Neural cell (in vitro differentiated cells): ENCODE results near the gene RPA3. TPM values are rescaled to one million over a fixed set of nuclear protein-coding genes. Genes with fewer than 3 reads are reported as not detected.
A peak's percentile ranks its signal among the peaks of the same experiment; 100 is the strongest.

Experiments used
- H2AFZ ChIP-seq: fragments of 200-600, 300-800 bp; sonication (generic), shearing (Covaris generic); 2 replicates; pipeline ENCODE4 v1.6.0; 2014; ENCODE audit warnings: low read depth, mild to moderate bottlenecking, antibody characterized with exemption, low read length, moderate library complexity
- H3F3A ChIP-seq: fragments of 200-600 bp; shearing (Covaris generic); 2 replicates; pipeline ENCODE4 v1.6.1; 2016; ENCODE audit warnings: mild to moderate bottlenecking, moderate library complexity, mixed read lengths, antibody characterized with exemption, low read length; ENCODE audit not compliant: insufficient read depth, poor library complexity, severe bottlenecking
- H3K27ac ChIP-seq: fragments of 200-600, 300-800 bp; sonication (generic), shearing (Covaris generic); 2 replicates; pipeline ENCODE4 v1.5.1; 2014; ENCODE audit warnings: mild to moderate bottlenecking, low read length, moderate library complexity
- H3K27me3 ChIP-seq: fragments of 300-800, 200-600 bp; sonication (generic), shearing (Covaris generic); 2 replicates; pipeline ENCODE4 v1.6.0; 2014; ENCODE audit warnings: mild to moderate bottlenecking, low read depth, low read length, moderate library complexity; ENCODE audit not compliant: insufficient read depth
- H3K36me3 ChIP-seq: fragments of 300-800, 200-600 bp; sonication (generic), shearing (Covaris generic); 2 replicates; pipeline ENCODE4 v1.5.1; 2014; ENCODE audit warnings: mild to moderate bottlenecking, antibody characterized with exemption, low read length, moderate library complexity; ENCODE audit not compliant: insufficient read depth
- H3K4me2 ChIP-seq: fragments of 300-800, 200-600 bp; sonication (generic), shearing (Covaris generic); 2 replicates; pipeline ENCODE4 v1.6.0; 2014; ENCODE audit warnings: mild to moderate bottlenecking, low read length
- H3K4me3 ChIP-seq: fragments of 300-800, 200-600 bp; sonication (generic), shearing (Covaris generic); 2 replicates; pipeline ENCODE4 v1.5.1; 2014; ENCODE audit warnings: mild to moderate bottlenecking, low read length, moderate library complexity
- H3K79me2 ChIP-seq: fragments of 200-600 bp; shearing (Covaris generic); replicated peaks from 2 replicates; pipeline ENCODE4 v1.6.0; 2014; ENCODE audit warnings: mild to moderate bottlenecking, low read length, moderate library complexity; ENCODE audit not compliant: insufficient read depth
- H3K9ac ChIP-seq: fragments of 300-800, 200-600 bp; sonication (generic), shearing (Covaris generic); 2 replicates; pipeline ENCODE4 v1.6.1; 2016; ENCODE audit warnings: mild to moderate bottlenecking, low read length, mixed read lengths
- H3K9me2 ChIP-seq: fragments of 200-600 bp; shearing (Covaris generic); 2 replicates; pipeline ENCODE4 v1.6.1; 2016; ENCODE audit warnings: mild to moderate bottlenecking, low read length, mixed read lengths; ENCODE audit not compliant: insufficient read depth
- H3K9me3 ChIP-seq: fragments of 200-600, 300-800 bp; sonication (generic), shearing (Covaris generic); 2 replicates; pipeline ENCODE4 v1.6.1; 2016; ENCODE audit warnings: mild to moderate bottlenecking, mixed run types, low read length, moderate library complexity, mixed read lengths
- H4K20me1 ChIP-seq: fragments of 200-600 bp; shearing (Covaris generic); 2 replicates; pipeline ENCODE4 v1.6.1; 2016; ENCODE audit warnings: mild to moderate bottlenecking, mixed run types; ENCODE audit not compliant: insufficient read depth
- EP300 ChIP-seq: fragments of 450-650 bp; conservative IDR thresholded peaks from 2 replicates; pipeline ENCODE4 v1.6.1; 2014; ENCODE audit warnings: antibody characterized with exemption, mild to moderate bottlenecking, moderate library complexity; ENCODE audit not compliant: poor library complexity, severe bottlenecking
- EZH2 ChIP-seq: fragments of 200-600, 300-800 bp; shearing (Covaris generic), sonication (generic); IDR thresholded peaks from 2 replicates; pipeline ENCODE4 v1.6.1; 2014; ENCODE audit warnings: antibody characterized with exemption, low read length, borderline replicate concordance, mild to moderate bottlenecking; ENCODE audit not compliant: insufficient read depth, poor library complexity, severe bottlenecking
- MXI1 ChIP-seq: fragments of 450-650 bp; conservative IDR thresholded peaks from 2 replicates; pipeline ENCODE4 v1.6.1; 2014; ENCODE audit warnings: antibody characterized with exemption, mild to moderate bottlenecking; ENCODE audit not compliant: poor library complexity, severe bottlenecking
- POLR2AphosphoS5 ChIP-seq: IDR thresholded peaks from 2 replicates; pipeline ENCODE4 v1.6.1; 2012
- RAD21 ChIP-seq: fragments of 450-650 bp; conservative IDR thresholded peaks from 2 replicates; pipeline ENCODE4 v1.6.1; 2014; ENCODE audit warnings: antibody characterized with exemption, mild to moderate bottlenecking, moderate library complexity
- SMC3 ChIP-seq: fragments of 450-650 bp; conservative IDR thresholded peaks from 2 replicates; pipeline ENCODE4 v1.6.1; 2014; ENCODE audit warnings: antibody characterized with exemption, mild to moderate bottlenecking, moderate library complexity; ENCODE audit not compliant: poor library complexity
- TAF1 ChIP-seq: IDR thresholded peaks from 2 replicates; pipeline ENCODE4 v1.6.1; 2012; ENCODE audit warnings: low read depth
- polyA plus RNA-seq: library from polyadenylated mRNA; depleted of rRNA; stranded (reverse); fragments of >200 nt; gene quantifications from 2 replicates; pipeline ENCODE4 v1.2.3, GENCODE V29; 2014
- TF ChIP-seq, protein P1 (sequence below): fragments of 450-650 bp; IDR thresholded peaks from 2 replicates; pipeline ENCODE4 v1.5.1; 2014; ENCODE audit warnings: antibody characterized with exemption, mild to moderate bottlenecking, moderate library complexity; ENCODE audit not compliant: poor library complexity, severe bottlenecking
- TF ChIP-seq, protein P2 (sequence below): IDR thresholded peaks from 2 replicates; pipeline ENCODE4 v1.6.1; 2012; ENCODE audit warnings: borderline replicate concordance

RPA3 gene
- polyA plus RNA-seq, 1 donor from 2014 or later: 50.1 TPM

- H3K79me2 ChIP-seq: peaks cover 3% of the 10 kb centered on the region
- no peak for TF ChIP-seq EZH2
- TF ChIP-seq, protein P1, sequence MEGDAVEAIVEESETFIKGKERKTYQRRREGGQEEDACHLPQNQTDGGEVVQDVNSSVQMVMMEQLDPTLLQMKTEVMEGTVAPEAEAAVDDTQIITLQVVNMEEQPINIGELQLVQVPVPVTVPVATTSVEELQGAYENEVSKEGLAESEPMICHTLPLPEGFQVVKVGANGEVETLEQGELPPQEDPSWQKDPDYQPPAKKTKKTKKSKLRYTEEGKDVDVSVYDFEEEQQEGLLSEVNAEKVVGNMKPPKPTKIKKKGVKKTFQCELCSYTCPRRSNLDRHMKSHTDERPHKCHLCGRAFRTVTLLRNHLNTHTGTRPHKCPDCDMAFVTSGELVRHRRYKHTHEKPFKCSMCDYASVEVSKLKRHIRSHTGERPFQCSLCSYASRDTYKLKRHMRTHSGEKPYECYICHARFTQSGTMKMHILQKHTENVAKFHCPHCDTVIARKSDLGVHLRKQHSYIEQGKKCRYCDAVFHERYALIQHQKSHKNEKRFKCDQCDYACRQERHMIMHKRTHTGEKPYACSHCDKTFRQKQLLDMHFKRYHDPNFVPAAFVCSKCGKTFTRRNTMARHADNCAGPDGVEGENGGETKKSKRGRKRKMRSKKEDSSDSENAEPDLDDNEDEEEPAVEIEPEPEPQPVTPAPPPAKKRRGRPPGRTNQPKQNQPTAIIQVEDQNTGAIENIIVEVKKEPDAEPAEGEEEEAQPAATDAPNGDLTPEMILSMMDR: peak; percentile 61
- peak; percentile 16 for TF ChIP-seq RAD21
- TF ChIP-seq, protein P2, sequence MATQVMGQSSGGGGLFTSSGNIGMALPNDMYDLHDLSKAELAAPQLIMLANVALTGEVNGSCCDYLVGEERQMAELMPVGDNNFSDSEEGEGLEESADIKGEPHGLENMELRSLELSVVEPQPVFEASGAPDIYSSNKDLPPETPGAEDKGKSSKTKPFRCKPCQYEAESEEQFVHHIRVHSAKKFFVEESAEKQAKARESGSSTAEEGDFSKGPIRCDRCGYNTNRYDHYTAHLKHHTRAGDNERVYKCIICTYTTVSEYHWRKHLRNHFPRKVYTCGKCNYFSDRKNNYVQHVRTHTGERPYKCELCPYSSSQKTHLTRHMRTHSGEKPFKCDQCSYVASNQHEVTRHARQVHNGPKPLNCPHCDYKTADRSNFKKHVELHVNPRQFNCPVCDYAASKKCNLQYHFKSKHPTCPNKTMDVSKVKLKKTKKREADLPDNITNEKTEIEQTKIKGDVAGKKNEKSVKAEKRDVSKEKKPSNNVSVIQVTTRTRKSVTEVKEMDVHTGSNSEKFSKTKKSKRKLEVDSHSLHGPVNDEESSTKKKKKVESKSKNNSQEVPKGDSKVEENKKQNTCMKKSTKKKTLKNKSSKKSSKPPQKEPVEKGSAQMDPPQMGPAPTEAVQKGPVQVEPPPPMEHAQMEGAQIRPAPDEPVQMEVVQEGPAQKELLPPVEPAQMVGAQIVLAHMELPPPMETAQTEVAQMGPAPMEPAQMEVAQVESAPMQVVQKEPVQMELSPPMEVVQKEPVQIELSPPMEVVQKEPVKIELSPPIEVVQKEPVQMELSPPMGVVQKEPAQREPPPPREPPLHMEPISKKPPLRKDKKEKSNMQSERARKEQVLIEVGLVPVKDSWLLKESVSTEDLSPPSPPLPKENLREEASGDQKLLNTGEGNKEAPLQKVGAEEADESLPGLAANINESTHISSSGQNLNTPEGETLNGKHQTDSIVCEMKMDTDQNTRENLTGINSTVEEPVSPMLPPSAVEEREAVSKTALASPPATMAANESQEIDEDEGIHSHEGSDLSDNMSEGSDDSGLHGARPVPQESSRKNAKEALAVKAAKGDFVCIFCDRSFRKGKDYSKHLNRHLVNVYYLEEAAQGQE: no peak
- TF ChIP-seq SMC3: no peak
- no peak for TF ChIP-seq TAF1
- TF ChIP-seq POLR2AphosphoS5: no peak
- TF ChIP-seq EP300: no peak
- TF ChIP-seq MXI1: no peak
- no peak overlapping the region for H3K27ac ChIP-seq
Observed at GRCh38 chr7:7653593-7654187, 64.7 kb downstream of the RPA3 start.

DNA sequence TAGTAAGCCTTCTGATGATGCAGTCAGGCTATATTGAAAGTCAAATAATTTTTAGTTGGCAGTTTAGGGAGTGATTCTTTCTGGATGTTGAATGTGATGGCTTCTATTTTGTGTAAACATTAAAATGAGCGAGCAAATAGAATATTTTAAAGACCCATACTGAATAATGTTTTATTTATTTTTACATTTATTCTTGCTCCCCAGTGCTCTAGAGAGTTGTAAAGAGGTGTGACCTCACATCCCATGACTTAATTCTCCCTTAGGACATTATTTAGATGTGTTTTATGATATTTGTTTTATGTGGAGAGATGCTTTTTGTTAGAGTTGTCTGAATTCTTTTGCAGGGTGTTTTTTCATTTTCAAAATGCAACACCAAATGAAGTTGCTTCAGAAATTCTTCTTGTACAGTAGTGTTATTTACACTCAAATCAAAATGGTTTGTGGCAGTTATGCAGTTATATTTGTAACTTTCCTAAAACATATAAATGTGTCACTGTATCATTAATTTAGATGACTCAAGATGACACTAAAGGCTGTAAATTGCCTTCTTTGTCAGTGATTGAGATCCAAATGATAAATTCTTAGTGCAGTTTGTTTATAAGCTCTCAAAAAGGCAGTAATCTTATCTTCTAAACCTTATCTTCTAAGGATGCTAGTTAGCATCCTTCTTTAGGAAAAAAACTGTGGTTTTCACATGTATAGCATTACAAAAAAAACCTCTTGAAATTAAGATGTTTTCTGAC, 65.4 kb downstream of the RPA3 start:
- H3K4me3 ChIP-seq: no peak overlapping the region
- no peaks in the 10 kb centered on the region for H3K9me3 ChIP-seq
- no peak overlapping the region for H3K9ac ChIP-seq
- no peaks in the 10 kb centered on the region for H3F3A ChIP-seq
- no peaks in the 10 kb centered on the region for H3K36me3 ChIP-seq
- no peaks in the 10 kb centered on the region for H3K9me2 ChIP-seq
- H3K27me3 ChIP-seq: no peaks in the 10 kb centered on the region
- H3K27ac ChIP-seq: no peak overlapping the region
- peaks cover 3% of the 10 kb centered on the region for H3K79me2 ChIP-seq
- no peak overlapping the region for H3K4me2 ChIP-seq
- no peaks in the 10 kb centered on the region for H4K20me1 ChIP-seq
- no peak overlapping the region for H2AFZ ChIP-seq
- TF ChIP-seq, protein P2: no peak
- TF ChIP-seq EP300 (peak; percentile 13), SMC3 (no peak), POLR2AphosphoS5 (no peak), TAF1 (no peak)

More at GRCh38 chr7:7653593-7654187, 64.7 kb downstream of the RPA3 start:
- H3F3A ChIP-seq: no peaks in the 10 kb centered on the region
- H2AFZ ChIP-seq: no peak overlapping the region
- no peak overlapping the region for H3K4me3 ChIP-seq
- H3K27me3 ChIP-seq: no peaks in the 10 kb centered on the region
- H3K9me2 ChIP-seq: no peaks in the 10 kb centered on the region
- no peak overlapping the region for H3K9ac ChIP-seq
- no peaks in the 10 kb centered on the region for H3K36me3 ChIP-seq
- H3K9me3 ChIP-seq: no peaks in the 10 kb centered on the region
- H3K4me2 ChIP-seq: no peak overlapping the region
- H4K20me1 ChIP-seq: no peaks in the 10 kb centered on the region
